Activated CD8-positive, alpha-beta memory T cell treated with anti-CD3 and anti-CD28 coated beads, Interleukin-2, amount 10 ng/mL, durations not matched to agents 7 days and 5 days (primary cell): Measurements from ENCODE around the gene RBM38. TPM values are rescaled to one million over a fixed set of nuclear protein-coding genes. Genes with fewer than 3 reads are reported as not detected.

ENCODE experiments used
- ATAC-seq: fragments of 150-1000 bp; cut with Tn5 transposase; one replicate; pipeline ENCODE4 v1.10.0; 2021; ENCODE audit warnings: moderate library complexity
- CTCF ChIA-PET: fragments of 350-600 bp; sonication (Branson Sonifier 250); formaldehyde crosslinking; loops from one replicate; lab custom pipeline; 2021; ENCODE audit warnings: antibody characterized with exemption; lab: Charles Lee
- DNase-seq: peaks from one replicate; pipeline ENCODE4 v3.0.0-alpha.2; 2020
- H3K27ac Mint-ChIP-seq: one replicate; pipeline ENCODE4 v1.8.0; 2021; ENCODE audit warnings: mild to moderate bottlenecking, mixed read lengths
- H3K27me3 Mint-ChIP-seq: one replicate; pipeline ENCODE4 v1.8.0; 2021; ENCODE audit warnings: mixed read lengths
- H3K36me3 Mint-ChIP-seq: one replicate; pipeline ENCODE4 v1.8.0; 2021; ENCODE audit warnings: mild to moderate bottlenecking, mixed read lengths
- H3K4me1 Mint-ChIP-seq: one replicate; pipeline ENCODE4 v1.8.0; 2021; ENCODE audit warnings: mixed read lengths
- H3K4me3 Mint-ChIP-seq: one replicate; pipeline ENCODE4 v1.8.0; 2021; ENCODE audit warnings: mild to moderate bottlenecking, moderate library complexity, mixed read lengths
- H3K9me3 Mint-ChIP-seq: one replicate; pipeline ENCODE4 v1.8.0; 2022; ENCODE audit warnings: low read depth, mixed read lengths
- total RNA-seq, 2 experiments: library from RNA; stranded (reverse); gene quantifications; one replicate each; pipeline ENCODE4 v1.2.3, GENCODE V29; 2021

Gene RBM38
- total RNA-seq, 2 experiments from 2014 or later, result 74.8 to 91.9 TPM

DNA sequence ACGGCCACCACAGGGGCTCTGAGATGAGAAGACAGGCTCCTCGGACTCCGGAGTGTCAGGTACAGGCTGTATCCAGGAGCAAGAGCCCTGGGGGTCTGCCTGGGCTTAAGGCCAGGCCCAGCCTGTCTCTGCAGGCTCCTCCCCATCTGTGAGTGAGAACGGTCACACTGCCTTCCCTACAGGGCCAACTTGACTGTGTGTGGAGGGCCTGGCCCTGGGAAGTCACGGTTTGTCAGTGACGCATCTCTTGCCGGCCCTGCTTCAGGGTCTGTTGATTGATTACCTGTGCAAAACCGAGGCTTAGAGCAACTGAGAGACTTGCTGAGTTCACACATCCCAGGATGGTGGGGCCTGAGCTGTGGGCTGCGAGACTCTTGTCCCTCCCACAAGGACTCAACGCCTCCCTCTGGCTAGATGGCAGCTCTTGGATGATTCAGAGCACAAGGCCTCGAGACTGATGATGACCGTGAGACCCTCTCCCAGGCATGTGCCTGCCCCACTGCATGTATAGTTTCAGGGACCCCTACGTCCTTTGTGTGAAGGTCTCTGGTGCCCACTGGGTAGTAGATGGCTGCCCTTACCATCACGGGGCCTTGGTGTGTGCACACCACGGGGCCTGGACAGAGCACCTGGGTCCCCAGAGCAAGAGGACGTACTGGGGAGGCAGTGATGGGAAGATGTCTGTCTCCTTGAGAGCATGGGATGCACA, 5.9 kb downstream of the RBM38 start:
- no peaks in the 10 kb centered on the region for H3K9me3 Mint-ChIP-seq
- H3K4me1 Mint-ChIP-seq, result peaks cover 86% of the 10 kb centered on the region
- CTCF ChIA-PET, result interaction anchor here (1.0 to 2.8 kb wide), 10 partner anchors 8 to 222 kb away, joined by 3 to 20 read pairs (median 10); partner anchors contain the start of gene ZBP1
- DNase-seq, result no peak
- H3K36me3 Mint-ChIP-seq, result peaks cover 76% of the 10 kb centered on the region
- no peaks in the 10 kb centered on the region for H3K27me3 Mint-ChIP-seq
- peak overlapping the region; percentile 64 for H3K4me3 Mint-ChIP-seq
- peak overlapping the region; percentile 86 for H3K27ac Mint-ChIP-seq
- no peak for ATAC-seq

DNA sequence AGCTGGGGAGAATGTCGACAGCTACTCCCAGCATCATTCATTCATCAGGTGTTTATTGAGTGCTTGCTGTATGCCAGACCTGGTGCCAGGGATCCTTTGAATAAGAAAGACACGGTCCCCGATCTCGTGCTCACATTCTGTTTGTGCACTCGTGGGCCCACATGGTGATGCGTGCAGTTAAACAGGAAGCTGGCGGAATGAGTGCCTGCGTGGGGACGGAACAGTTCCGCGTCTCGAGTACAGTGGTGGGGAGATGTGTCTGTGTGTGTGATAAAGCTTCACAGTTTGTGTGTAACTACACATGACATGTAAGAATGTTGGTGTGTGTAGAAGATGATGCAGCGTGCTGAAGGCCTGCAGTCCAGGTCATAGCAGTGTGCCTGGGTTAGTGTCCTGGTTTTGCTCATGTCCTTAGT, 6.5 kb downstream of the RBM38 start:
- H3K36me3 Mint-ChIP-seq, result peaks cover 73% of the 10 kb centered on the region
- ATAC-seq (peak; percentile 34), DNase-seq (peak; percentile 64)
- H3K9me3 Mint-ChIP-seq, result no peaks in the 10 kb centered on the region
- peak overlapping the region; percentile 64 for H3K4me3 Mint-ChIP-seq
- no peaks in the 10 kb centered on the region for H3K27me3 Mint-ChIP-seq
- peaks cover 90% of the 10 kb centered on the region for H3K4me1 Mint-ChIP-seq
- H3K27ac Mint-ChIP-seq, result peak overlapping the region; percentile 86
- CTCF ChIA-PET, result interaction anchor here (0.8 to 2.8 kb wide), 13 partner anchors 8 to 222 kb away, joined by 3 to 20 read pairs (median 9); partner anchors contain the start of gene ZBP1

- Mint-ChIP-seq H3K4me3 (peak overlapping the region; percentile 64), H3K27me3 (no peaks in the 10 kb centered on the region), H3K27ac (peak overlapping the region; percentile 86), H3K4me1 (peaks cover 90% of the 10 kb centered on the region), H3K9me3 (no peaks in the 10 kb centered on the region), H3K36me3 (peaks cover 67% of the 10 kb centered on the region)
- peak; percentile 76 for ATAC-seq
- CTCF ChIA-PET, result interaction anchor here (0.8 to 2.8 kb wide), 13 partner anchors 9 to 221 kb away, joined by 3 to 20 read pairs (median 9); partner anchors contain the start of gene ZBP1
- peak; percentile 92 for DNase-seq
These were observed 7.1 kb downstream of the RBM38 start for GRCh38 chr20:57398231-57398821.

GRCh38 chr20:57398901-57399535, 7.8 kb downstream of the RBM38 start:
- DNase-seq, result no peak
- no peak for ATAC-seq
- peaks cover 84% of the 10 kb centered on the region for H3K4me1 Mint-ChIP-seq
- CTCF ChIA-PET, result interaction anchor here (0.9 to 2.8 kb wide), 10 partner anchors 10 to 99 kb away, joined by 3 to 20 read pairs (median 10); no protein-coding TSS in a partner anchor
- peak overlapping the region; percentile 86 for H3K27ac Mint-ChIP-seq
- H3K36me3 Mint-ChIP-seq, result peaks cover 64% of the 10 kb centered on the region
- H3K4me3 Mint-ChIP-seq, result peak overlapping the region; percentile 61
- no peaks in the 10 kb centered on the region for H3K27me3 Mint-ChIP-seq
- no peaks in the 10 kb centered on the region for H3K9me3 Mint-ChIP-seq

- CTCF ChIA-PET, result interaction anchor here (0.9 to 2.8 kb wide), 4 partner anchors 10 to 96 kb away, joined by 3 to 12 read pairs (median 11); no protein-coding TSS in a partner anchor
- ATAC-seq, result no peak
These were observed 8.5 kb downstream of the RBM38 start for GRCh38 chr20:57399587-57400155.

GRCh38 chr20:57400231-57400701, 9.1 kb downstream of the RBM38 start:
- ATAC-seq (no peak), DNase-seq (no peak)
- no peak overlapping the region for H3K4me3 Mint-ChIP-seq
- peaks cover 54% of the 10 kb centered on the region for H3K36me3 Mint-ChIP-seq
- CTCF ChIA-PET, result interaction anchor here (0.9 kb wide), 1 partner anchor 11 kb away, joined by 3 read pairs; no protein-coding TSS in a partner anchor
- H3K27me3 Mint-ChIP-seq, result no peaks in the 10 kb centered on the region
- no peaks in the 10 kb centered on the region for H3K9me3 Mint-ChIP-seq
- peak overlapping the region; percentile 28 for H3K27ac Mint-ChIP-seq
- peaks cover 72% of the 10 kb centered on the region for H3K4me1 Mint-ChIP-seq

More at GRCh38 chr20:57399587-57400155, 8.5 kb downstream of the RBM38 start:
- Mint-ChIP-seq H3K27me3 (no peaks in the 10 kb centered on the region), H3K27ac (peak overlapping the region; percentile 86), H3K9me3 (no peaks in the 10 kb centered on the region), H3K4me3 (peak overlapping the region; percentile 61), H3K4me1 (peaks cover 78% of the 10 kb centered on the region), H3K36me3 (peaks cover 57% of the 10 kb centered on the region)
- DNase-seq, result no peak

DNA sequence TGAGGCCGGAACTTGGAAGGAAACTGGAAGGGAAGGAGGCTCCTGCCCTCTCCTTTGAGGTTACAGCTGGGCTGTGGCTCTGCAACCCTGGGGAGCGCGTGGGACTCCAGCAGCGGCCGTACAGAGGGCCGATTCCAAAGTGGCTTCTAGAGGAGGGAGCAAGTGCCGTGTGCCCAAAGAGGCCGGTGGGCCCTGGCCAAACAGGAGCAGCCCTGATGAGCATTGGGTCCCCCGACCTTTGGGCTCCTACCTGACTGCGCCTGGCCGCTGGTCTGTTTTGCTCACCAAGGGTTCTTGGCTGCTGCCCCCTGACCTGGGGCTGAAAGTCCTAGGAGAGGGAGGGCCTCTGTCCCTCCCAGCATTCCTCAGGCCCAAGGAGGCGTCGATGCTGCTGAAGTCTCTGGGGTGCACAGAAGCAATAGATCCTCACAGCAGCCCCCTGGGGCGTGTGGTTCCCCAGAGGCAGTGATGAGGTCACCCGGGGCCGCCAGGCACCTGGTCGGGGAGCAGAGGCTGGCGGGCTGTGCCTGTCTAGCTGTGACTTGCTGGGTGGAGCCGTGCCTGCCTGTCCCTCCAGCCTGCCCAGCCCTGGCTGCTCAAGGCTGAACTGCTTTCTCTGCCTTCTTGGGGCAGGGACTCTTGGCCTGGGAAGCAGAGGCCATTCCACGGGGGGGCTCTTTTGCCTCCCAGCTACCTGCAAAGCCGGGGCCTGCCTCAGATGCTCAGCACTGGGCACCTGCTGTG, 9.8 kb downstream of the RBM38 start:
- CTCF ChIA-PET, result interaction anchor here (0.9 to 1.5 kb wide), 3 partner anchors 8 to 23 kb away, joined by 3 to 5 read pairs (median 3); no protein-coding TSS in a partner anchor
- no peak for ATAC-seq
- Mint-ChIP-seq H3K27me3 (no peaks in the 10 kb centered on the region), H3K4me1 (peaks cover 68% of the 10 kb centered on the region), H3K9me3 (no peaks in the 10 kb centered on the region), H3K4me3 (no peak overlapping the region), H3K36me3 (peaks cover 49% of the 10 kb centered on the region), H3K27ac (peak overlapping the region; percentile 28)
- no peak for DNase-seq

DNA sequence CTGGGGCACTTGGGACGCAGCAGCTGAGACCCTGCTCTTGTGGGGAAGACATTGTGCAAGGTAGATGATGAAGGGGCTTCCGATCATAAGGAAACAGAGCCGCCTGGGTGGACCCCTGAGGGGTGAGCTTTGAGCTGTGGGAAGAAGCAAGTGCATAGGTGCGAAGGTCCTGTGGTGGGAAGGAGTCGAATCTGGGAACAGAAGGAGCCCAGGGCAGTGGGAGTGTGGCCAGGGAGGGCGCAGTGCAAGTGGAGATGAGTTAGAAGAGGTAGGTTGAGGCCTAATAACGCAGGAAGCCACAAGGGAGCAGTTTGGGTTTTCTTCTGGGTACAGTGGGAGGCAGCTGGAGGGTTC, 10.3 kb downstream of the RBM38 start:
- H3K36me3 Mint-ChIP-seq, result peaks cover 45% of the 10 kb centered on the region

DNA sequence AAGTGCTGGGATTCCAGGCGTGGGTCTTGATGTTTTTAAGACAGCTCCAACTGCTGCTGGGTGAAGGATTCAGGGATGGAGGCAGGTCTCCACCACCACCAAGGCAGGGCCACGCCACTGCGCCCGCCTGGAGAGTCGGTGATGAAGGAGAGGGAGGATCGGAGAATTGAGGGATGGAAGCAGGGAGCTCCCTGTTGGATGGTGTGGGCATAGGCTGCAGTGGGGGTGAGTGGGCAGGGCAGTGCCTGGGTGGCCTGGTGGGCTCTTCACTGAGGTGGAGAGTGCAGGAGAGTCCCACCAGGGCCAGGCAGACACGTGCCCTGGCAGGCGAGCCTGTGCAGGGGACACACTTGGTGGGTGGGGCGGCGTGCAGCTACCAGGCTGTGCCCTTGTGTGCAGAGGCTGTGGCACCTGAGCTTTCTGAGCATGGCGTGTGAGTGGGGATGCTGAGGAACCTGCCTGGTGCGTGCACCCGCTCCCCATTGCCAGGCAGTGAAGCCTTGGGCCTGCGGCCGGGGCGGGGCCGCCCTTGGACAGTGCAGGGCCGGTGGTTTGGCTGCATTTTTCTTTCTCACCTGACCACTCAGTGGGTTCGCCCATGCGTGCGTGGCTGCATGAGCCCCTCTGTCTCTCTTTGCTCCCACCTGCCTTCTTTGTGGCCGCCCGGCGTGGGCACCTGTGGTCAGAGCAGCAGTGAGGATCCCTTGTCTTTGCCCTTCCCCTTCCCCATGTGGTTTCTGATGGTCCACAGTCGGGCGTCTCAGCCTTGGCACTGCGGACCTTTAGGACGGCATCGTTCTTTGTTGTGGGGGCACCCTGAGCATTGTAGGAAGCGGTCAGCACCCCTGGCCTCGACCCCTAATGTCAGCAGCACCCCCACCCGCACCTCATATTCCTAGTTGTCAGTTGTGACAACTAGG, 11.3 kb downstream of the RBM38 start:
- Mint-ChIP-seq H3K9me3 (no peaks in the 10 kb centered on the region), H3K4me1 (peaks cover 55% of the 10 kb centered on the region), H3K27me3 (no peaks in the 10 kb centered on the region), H3K36me3 (peaks cover 42% of the 10 kb centered on the region), H3K4me3 (no peak overlapping the region), H3K27ac (peak overlapping the region; percentile 25)
- no peak for ATAC-seq
- DNase-seq, result no peak
- CTCF ChIA-PET, result interaction anchor here (1.0 to 1.5 kb wide), 4 partner anchors 10 to 96 kb away, joined by 3 to 5 read pairs (median 4); no protein-coding TSS in a partner anchor

More for the DNA sequence above, 10.3 kb downstream of the RBM38 start:
- Mint-ChIP-seq H3K4me3 (no peak overlapping the region), H3K27me3 (no peaks in the 10 kb centered on the region), H3K9me3 (no peaks in the 10 kb centered on the region), H3K4me1 (peaks cover 64% of the 10 kb centered on the region), H3K27ac (peak overlapping the region; percentile 25)
- ATAC-seq, result no peak
- CTCF ChIA-PET, result interaction anchor here (1.0 to 1.5 kb wide), 3 partner anchors 9 to 97 kb away, joined by 3 to 5 read pairs (median 4); no protein-coding TSS in a partner anchor
- no peak for DNase-seq

GRCh38 chr20:57403216-57403615, 12.0 kb downstream of the RBM38 start:
- no peak for DNase-seq
- no peak overlapping the region for H3K27ac Mint-ChIP-seq
- no peak overlapping the region for H3K4me3 Mint-ChIP-seq
- CTCF ChIA-PET, result interaction anchor here (1.1 kb wide), 1 partner anchor 21 kb away, joined by 4 read pairs; no protein-coding TSS in a partner anchor
- peaks cover 40% of the 10 kb centered on the region for H3K36me3 Mint-ChIP-seq
- H3K27me3 Mint-ChIP-seq, result no peaks in the 10 kb centered on the region
- H3K4me1 Mint-ChIP-seq, result peaks cover 48% of the 10 kb centered on the region
- no peak for ATAC-seq
- no peaks in the 10 kb centered on the region for H3K9me3 Mint-ChIP-seq

GRCh38 chr20:57404006-57404405, 12.8 kb downstream of the RBM38 start:
- H3K4me1 Mint-ChIP-seq, result peaks cover 41% of the 10 kb centered on the region
- H3K4me3 Mint-ChIP-seq, result no peak overlapping the region
- ATAC-seq (no peak), DNase-seq (no peak)
- H3K9me3 Mint-ChIP-seq, result no peaks in the 10 kb centered on the region
- peaks cover 36% of the 10 kb centered on the region for H3K36me3 Mint-ChIP-seq
- CTCF ChIA-PET, result no interaction called here
- no peak overlapping the region for H3K27ac Mint-ChIP-seq
- H3K27me3 Mint-ChIP-seq, result no peaks in the 10 kb centered on the region
